SIG-M5 treated with dmso at 0.1 percent for 504 hours (cell line): ENCODE data around the gene NADK.
"Not testable (repeated sequence)": the region's sequence is repeated elsewhere in the genome, so short reads cannot be mapped to it uniquely, and the experiment has no call there.

Experiments used
- DNase-seq: peaks from one replicate; lab custom pipeline; 2025; ENCODE audit not compliant: unreplicated experiment; lab: John Stamatoyannopoulos, UW

The NADK gene

DNA sequence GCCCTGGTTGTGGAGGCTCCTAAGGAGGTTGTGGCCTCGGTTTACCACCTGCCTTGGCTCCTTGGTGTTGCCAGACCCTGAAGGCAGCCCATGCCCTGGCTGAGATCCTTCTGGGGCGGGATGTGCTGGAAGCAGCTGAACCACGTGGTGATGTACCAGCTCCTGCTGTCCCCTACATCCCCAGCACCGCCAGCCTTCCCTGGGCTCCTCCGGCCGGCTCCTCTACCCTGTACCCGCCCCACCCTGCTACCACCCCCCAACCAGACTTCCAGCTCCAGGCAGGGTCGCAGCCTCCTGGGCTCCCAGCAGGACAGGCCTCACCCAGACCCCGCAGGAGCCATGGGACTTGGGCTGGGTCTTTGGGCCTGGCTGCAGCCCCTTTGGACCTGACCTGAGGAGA, 28.3 kb downstream of the NADK start:
- not testable (repeated sequence) for DNase-seq

DNA sequence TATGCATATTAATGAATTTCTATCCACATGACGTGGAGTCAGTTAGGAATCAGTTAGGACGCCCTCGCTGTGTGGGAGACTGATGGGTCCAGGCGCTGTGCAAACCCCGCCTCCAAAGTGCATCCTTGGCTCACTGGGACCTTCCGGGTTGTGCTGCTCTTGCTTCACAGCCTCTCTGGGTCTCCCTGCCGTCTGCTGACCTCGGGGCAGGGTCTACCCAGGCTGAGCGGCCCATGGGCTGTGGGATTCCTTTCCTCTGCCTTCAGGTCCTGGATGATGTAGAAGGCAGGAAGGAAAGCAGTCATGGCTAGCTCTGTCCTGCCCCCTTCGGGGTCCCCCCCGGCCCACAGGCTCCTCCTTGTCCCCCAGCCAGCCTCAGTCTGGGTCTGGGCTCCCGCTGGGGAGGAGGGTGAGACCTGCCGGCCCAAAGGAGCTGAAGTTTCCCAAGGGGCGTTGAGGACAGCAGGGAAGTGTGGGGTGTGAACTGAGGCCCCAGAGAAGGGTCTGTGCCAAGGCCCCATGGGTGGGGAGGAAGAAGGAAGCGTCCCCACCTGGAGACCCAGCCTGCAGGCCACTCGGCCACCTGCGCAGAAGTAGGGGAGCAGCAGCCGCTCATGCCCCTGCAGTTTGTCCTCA, 29.5 kb downstream of the NADK start:
- no peak for DNase-seq

DNA sequence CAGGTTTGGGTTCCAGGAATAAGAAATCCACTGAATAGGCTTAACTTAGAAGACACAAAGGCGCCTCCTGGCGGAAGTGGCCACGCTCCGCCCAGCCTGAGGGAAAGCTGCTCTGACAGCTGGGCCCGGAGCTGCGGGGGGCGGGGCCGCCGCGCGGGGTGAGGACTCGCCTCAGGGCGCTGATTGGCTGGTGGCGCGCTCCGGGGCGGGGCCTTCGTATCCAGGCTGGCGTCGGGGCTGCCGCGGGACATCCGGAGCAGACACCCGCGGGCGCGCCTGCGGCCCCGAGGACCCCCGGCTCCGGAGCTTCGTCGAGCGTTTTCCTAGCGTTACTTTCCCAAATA, 31.7 kb downstream of the NADK start:
- not testable (repeated sequence) for DNase-seq

DNA sequence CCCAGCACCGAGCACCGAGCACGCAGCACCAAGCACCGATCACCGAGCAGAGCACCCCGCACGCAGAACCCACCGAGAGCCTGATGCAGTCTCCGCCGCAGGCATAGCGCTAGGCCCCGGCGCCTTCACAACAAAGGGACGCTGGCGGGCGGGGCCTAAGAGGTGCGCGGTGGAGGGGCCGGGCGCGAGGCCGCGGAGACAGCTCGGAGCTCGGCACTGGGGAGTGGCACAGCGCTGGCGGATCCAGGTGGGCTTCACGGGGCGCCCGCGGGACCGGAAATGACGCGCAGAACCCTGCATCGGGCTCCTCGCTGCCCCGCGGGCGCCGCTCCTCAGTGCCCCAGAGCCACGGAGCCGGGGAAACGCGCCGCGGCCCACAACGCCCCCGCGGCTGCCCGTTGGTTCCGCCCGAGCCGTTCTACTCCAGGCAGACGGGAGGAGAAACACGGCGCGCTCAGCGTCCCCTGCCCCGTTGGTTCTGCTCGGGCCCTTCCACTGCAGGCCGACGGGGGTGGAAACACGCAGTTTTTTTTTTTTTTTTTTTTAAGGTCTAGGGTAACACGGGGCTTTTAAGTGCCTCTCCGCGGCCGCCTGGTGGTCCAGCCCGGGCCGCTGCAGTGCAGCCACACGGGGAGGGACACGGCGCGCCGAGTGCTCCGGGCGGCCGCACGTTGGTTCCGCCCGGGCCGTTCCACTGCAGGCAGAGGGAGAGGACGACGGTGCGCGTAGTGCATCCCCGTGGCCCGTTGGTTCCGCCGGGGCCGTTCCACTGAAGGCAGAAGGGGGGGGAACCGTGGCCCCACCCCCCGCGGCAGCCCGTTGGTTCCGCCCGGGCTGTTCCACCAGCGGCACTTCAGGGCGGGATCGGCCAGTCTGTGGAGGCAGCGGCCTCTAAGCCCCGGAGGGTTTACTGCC, 32.4 kb downstream of the NADK start:
- not testable (repeated sequence) for DNase-seq

DNA sequence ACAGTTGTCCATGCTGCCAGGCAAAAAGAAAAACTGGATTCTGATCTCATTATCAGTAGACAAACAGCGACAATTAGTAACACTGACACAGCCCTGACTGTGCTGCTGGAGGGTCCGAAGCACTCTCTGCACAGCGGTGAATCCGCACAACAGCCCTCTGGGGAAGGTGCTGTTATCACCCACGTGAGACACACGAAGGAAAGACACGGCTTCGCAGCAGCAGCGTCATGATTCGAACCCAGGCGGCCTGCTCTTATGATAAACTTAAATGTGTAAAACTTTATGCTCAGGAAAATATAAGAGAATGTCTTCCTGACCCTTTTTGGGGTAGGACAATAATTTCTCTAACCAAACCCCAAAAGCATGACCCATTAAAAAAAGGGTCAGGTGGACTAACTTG, 35.7 kb downstream of the NADK start:
- not testable (repeated sequence) for DNase-seq

DNA sequence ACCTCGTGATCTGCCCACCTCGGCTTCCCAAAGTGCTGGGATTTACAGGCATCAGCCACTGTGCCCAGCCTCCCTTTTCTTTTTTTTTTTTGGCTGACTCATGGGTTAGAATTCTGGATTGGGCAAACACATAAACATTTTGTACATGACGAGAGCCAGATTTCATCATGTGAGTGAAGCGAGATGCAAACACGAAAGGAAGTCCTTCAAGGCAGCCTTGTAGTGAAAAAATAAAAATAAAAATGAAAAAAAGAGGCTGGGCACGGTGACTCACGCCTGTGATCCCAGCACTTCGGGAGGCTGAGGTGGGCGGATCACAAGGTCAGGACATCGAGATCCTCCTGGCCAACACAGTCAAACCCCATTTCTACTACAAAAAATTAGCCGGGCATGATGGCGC, 37.3 kb downstream of the NADK start:
- DNase-seq, result peak; percentile 34

DNA sequence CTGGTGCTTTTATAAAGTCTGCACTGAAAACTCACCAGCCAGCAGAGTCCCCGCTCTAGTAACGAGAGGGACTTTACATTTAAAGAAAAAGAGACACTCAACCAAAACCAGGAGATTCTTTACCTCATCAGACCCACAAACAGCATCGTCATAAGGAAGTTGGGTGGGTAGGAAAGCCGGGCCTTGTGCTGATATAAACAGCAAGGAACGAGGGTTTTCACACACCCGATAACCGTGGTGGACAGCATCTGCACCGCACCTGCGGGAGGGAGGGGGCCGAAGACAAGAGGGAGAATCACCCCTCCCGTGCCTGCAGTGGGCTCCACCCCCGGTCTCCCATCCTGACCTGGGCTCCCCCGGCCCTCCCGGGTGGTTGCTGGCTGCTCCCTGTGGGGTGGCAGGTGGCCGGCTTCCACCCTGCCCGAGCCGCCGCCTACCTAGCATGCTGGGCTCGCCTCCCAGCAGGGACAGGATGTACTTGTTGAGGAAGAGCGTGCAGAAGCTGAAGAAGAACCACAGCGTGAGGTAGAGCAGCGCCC, 39.4 kb downstream of the NADK start:
- not testable (repeated sequence) for DNase-seq

DNA sequence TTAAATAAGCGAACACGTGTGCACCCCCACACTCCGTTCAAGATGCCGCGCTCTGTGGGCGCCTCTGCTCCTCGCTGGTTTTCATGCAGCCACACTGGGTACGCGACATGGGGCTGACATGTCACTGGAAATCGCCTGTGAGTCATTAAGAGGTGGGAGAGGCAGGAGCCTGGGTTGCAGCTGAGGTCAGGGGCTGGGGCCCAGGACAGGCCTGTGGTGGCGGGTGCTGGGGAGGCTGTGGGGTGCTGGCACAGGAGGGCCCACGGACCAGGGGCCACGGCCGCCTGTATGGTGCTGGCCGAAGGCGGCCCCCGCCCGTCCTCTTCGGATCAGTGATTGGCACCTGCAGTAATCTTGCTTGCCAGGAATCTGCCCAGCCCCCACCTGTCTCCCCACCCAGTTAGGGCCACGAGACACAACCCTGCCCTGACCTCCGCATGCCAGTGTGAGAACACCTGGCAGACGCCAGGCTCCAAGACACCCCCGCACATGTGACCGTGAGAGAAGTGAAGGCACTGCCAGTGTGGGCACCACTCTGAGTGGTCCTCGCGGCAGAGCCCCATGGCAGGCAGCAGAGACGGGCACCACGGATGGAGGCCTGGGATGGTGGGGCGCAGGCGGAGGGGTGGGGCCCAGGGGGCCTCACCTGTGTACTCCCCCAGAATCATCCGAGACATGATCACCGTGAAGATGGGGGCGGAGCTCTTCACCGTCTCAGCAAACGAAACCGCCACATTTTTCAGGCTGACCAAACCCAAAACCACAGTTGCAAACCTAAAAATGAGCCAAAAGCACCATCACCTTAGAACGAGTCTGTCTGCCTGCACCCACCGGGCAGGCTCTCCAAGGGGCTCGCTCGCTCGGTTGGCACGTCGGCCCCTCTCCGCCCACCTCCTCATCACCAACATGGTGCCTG, 40.3 kb downstream of the NADK start:
- not testable (repeated sequence) for DNase-seq

DNA sequence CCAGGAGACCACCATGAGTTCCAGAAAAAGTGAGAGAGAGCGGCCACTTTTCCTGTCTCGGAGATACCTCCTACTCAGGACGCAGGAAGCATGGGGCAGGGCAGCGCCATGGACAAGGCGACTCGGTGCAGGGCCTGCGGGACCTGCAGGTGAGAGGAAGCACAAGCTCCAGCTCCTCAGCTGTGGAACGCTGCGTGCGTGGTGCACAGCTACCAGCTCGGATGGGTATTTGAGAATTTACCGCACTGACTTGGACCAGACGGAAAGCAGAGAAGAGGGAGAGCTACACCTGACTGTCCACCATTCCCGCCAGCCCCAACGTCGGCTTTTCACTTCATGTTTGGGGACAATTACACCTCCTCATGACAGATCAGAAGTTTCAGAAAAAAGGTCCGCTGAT, 45.9 kb downstream of the NADK start:
- no peak for DNase-seq

DNA sequence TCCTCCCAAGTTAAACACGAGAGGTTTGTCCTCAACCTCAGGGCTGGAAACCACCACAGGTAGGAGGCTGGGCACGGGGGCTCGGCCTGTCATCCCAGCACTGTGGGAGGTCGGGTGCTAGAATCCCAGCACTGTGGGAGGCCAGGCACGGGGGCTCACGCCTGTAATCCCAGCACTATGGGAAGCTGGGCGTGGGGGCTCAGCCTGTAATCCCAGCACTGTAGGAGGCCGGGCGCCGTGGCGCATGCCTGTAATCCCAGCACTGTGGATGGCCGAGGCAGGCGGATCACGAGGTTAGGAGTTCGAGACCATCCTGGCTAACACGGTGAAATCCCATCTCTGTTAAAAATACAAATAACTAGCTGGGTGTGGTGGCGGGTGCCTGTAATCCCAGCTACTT, 47.4 kb downstream of the NADK start:
- DNase-seq, result no peak

DNA sequence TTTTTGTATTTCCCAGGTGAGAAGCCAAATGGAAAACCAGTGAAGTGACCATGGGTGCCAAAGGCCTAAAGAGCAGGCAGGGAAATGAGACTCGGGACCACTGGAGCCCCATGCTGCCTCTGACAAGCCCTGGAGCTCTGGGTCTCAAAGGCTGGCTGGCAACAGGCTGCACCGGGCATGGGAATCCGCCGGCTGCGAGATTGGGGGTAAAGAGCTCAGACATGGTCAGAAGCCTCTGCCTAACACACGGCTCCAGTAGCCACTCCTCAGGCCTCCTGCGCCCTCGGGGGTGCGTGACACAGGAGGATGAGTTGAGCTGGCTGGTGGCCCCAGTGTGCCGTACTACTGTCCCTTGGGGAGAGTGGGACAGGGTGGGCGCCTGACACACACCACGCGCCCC, 48.0 kb downstream of the NADK start:
- DNase-seq, result not testable (repeated sequence)

DNA sequence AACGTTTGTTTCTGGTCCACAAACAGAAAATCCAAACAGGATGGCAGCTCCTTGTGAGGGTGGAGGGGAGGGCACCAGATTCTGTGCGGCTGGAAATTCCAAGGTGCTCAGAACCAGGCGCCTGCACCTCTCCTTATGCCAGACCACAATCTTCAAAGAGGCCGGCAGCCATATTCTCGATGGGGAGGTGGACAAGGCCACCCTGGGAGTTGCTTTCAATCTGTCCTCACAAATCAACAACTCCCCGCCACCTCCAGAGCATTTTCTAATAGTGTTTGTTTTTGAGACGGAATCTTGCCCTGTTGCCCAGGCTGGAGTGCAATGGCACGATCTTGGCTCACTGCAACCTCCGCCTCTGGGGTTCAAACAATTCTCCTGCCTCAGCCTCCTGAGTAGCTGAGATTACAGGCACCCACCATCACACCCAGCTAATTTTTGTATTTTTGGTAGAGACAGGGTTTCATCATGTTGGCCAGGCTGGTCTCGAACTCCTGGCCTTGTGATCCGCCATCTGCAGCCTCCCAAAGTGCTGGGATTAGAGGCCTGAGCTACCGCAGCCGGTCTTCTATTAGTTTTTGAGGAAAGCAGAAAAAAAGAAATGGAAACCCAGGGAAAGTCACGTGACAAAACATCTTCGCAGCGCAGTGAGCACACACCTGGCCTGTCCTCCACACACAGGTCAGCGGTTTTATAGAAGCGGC, 49.0 kb downstream of the NADK start:
- DNase-seq, result not testable (repeated sequence)

DNA sequence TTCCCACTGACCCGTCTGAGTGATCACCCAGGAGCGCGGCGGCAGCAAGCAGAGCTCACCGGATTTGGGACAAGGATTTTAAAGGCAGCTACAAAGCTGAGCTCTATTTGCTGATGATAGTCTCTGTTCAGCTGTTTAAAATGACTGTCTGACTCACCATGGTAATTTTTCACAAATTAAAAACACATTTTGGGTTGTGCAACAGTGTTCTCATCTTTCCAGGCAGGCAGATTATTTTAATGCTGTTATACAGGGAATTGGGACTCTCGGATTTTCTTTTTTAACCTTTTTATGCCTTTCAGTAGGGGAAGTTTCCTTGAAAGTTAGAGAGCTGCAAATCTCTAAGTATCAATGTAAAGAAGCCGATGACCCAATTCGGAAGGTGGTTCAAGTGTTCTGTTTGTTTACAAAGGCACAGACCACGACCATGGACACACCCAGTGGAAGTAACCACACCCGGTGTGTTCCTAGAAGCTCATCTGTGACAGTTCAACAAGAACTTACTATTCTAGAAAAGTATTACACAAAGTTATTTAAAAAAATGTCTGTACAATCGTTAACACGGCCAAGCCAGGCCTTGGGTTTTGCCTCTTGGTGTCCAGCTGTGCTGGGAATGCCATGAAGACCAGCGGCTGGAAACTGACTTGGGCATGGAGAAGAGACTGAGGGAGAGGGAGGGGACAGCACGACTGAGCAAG, 49.8 kb downstream of the NADK start:
- DNase-seq, result not testable (repeated sequence)

DNA sequence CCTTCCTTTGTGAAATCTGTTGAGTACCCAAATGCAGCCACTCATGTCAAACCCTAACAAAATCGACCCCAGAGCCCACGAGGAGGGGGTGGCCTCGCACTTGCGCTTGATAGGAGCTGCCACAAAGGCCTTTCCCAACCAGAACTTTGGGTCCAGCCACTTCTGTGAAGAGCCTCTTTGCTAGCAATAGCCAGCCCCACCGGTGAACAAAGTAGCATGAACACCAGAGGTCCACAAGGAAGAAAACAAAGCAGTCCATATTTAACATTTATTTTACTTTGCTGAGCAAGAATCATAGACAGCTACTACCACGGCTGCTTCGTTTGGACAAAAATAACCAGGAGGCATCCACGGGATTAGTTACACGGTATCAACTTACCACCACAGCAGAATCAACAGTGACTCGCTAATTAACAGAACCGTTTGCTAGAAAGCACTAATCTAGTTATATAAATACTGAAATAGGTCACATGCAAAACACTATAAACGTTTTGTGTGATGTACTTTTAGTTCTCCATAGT, 51.1 kb downstream of the NADK start:
- not testable (repeated sequence) for DNase-seq

DNA sequence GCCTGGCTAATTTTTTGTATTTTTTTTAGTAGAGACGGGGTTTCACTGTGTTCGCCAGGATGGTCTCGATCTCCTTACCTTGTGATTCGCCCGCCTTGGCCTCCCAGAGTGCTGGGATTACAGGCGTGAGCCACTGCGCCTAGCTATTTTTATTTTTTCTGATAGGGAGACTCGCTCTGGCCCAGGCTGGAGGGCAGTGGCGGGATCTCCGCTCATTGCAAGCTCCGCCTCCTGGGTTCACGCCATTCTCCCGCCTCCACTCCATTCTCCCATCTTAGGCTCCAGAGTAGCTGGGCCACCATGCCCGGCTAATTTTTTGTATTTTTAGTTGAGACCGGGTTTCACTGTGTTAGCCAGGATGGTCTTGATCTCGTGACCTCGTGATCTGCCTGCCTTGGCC, 52.2 kb downstream of the NADK start:
- DNase-seq, result not testable (repeated sequence)

DNA sequence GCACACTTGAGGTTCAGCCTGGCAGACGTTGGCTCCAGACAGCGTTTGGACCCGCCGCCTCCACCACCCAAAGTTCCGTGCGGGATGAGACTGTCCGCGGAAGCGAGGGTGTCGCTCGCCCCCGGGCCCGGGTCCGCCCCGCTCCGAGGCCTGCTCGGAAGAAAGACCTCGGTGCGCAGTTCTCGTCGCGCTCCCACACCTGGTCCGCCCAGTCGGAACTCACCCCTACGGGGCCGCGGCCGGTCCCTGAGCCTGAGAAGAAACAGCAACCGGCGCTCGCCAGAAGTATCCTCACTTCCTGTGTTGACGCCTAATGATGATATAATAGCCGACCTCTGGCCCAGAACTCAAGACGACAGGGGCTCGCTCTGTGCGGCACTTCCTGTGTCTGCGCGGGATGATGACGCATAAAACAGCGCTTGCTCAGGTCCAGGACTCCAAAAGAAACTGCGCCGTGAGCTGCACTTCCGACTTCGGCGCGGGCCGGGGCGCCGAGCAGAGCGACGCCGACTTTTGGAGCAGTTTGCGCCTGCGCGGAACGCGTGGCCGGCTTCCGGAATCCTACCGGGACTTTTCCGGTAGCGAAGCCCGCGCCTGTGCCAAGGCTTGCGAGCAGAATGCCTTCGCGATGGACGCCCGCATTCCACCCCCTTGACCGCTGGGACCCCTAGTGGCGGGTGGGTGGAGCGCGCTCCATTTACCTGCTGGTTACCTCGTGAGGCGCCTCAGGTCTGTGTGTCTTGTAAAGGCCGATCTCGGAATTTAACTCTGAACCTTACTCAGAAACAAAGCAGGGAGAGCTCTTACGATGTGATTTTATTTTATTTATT, 54.0 kb downstream of the NADK start, which contains the start of gene CDK11A:
CDK11A (minus strand) TSS at position 323 of the 830 bp plus-strand sequence. CDS start 1,539 bp downstream, outside the sequence.
- peak; percentile 97 for DNase-seq

DNA sequence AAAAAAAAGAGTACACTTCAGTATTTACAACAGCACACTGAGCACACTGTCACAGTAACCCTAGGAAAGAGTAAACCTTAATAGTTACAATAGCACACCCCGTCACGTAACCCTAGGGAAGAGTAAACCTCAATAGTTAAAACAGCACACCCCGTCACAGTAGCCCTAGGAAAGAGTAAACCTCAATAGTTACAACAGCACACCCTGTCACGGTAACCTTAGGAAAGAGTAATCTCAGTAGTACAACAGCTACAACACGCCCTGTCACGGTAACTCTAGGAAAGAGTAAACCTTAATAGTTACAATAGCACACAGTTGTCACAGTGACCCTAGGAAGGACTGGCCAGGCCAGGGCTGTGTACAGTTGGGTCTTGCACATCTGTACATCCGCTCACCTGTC, 57.1 kb downstream of the NADK start:
- no peak for DNase-seq

DNA sequence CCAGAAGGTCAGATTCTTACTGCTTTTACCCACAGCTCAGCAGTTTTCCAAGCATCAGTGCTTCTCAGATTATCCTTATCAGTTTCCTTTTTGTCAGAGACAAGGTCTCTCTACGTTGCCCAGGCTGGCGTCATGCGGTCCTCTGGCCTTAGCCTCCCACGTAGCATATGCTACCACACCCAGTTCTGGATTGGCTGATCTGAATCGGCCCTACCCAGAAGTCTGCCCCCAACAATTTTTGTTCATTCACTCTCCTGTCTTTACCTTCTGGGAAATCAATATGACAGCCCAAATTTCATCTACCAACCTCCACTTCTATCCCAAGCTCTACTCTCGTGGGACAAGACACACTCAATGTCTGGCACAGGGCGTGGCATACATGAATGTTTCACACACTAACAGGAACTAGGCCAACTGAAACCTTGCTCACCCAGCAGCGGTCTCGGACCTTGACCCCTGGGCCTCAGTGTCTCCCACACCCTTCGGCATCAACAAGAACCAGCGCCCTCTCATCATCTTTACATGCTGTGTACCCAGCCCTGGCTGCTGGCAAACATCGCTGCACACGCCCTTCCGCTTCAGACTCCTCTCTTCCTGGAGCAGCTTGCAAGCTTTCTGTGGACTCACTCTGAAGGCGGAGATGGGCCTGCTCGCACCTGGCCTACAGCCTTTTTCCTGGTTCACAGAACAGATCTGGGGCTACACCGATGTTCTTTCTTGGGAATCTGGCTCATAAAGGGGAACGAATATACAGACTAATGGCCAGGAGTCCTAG, 63.0 kb downstream of the NADK start:
- DNase-seq, result not testable (repeated sequence)
